Kidney (tissue), 14 donors: Measurements from ENCODE around the gene ZNF487. TPM values are rescaled to one million over a fixed set of nuclear protein-coding genes. Genes with fewer than 3 reads are reported as not detected.

Experiments used
- DNase-seq, 5 donors: peaks; one replicate each; pipeline ENCODE4 v3.0.0-alpha.2; 2013 to 2020
- FAIRE-seq: peaks from 2 replicates; lab custom pipeline; 2012; peaks lifted over from hg19 to GRCh38; lab: Jason Lieb, UNC
- H3K27ac ChIP-seq, 2 donors: one replicate each; pipeline ENCODE4 v1.7.0; 2013; ENCODE audit warnings: low read depth in 2 of 2, low read length in 2 of 2, inconsistent platforms in 1 of 2
- H3K27me3 ChIP-seq: one replicate; pipeline ENCODE4 v1.7.1; 2013; ENCODE audit warnings: low read length, inconsistent platforms; ENCODE audit not compliant: control insufficient read depth, insufficient read depth
- H3K36me3 ChIP-seq, 3 donors: one replicate each; pipeline versions ENCODE4 v1.7.0 to v1.7.1; 2013; ENCODE audit warnings: low read length in 3 of 3, control low read depth in 1 of 3, inconsistent platforms in 1 of 3; ENCODE audit not compliant: insufficient read depth in 3 of 3, control insufficient read depth in 2 of 3
- H3K4me1 ChIP-seq, 3 donors: one replicate each; pipeline versions ENCODE4 v1.7.0 to v1.7.1; 2013; ENCODE audit warnings: low read length in 3 of 3, inconsistent platforms in 1 of 3, low read depth in 1 of 3; ENCODE audit not compliant: control insufficient read depth in 2 of 3, insufficient read depth in 2 of 3
- H3K4me3 ChIP-seq, 3 donors: one replicate each; pipeline versions ENCODE4 v1.7.0 to v1.8.1; 2013; ENCODE audit warnings: low read length in 3 of 3, control low read depth in 1 of 3, inconsistent platforms in 1 of 3
- H3K9ac ChIP-seq, 3 donors: one replicate each; pipeline versions ENCODE4 v1.7.0 to v1.7.1; 2013; ENCODE audit warnings: low read length in 3 of 3, control low read depth in 1 of 3, inconsistent platforms in 1 of 3
- H3K9me3 ChIP-seq, 3 donors: one replicate each; pipeline versions ENCODE4 v1.7.0 to v1.7.1; 2013; ENCODE audit warnings: low read length in 3 of 3, control low read depth in 1 of 3, inconsistent platforms in 1 of 3; ENCODE audit not compliant: control insufficient read depth in 2 of 3, insufficient read depth in 1 of 3
- CTCF ChIP-seq: IDR thresholded peaks from 3 replicates; pipeline ENCODE4 v1.5.1; 2012; ENCODE audit warnings: mild to moderate bottlenecking, moderate library complexity, borderline replicate concordance; ENCODE audit not compliant: insufficient read depth; ENCODE audit errors: extremely low read depth
- intact Hi-C: fragments of 100-400 bp; cut with DNase I; formaldehyde crosslinking; loops from one replicate; pipeline ENCODE4 v1.11.1; 2022
- polyA plus RNA-seq: library from polyadenylated mRNA; stranded (reverse); fragments of 350-450 nt; fragmentation: Illumina TruSeq; extraction: RNeasy Lipid Tissue Mini Kit (QIAGEN cat#74804); gene quantifications from one replicate; pipeline ENCODE4 v1.2.3, GENCODE V29; 2014; ENCODE audit warnings: low read depth, low replicate concordance; ENCODE audit not compliant: insufficient read depth
- total RNA-seq: library from RNA; stranded (reverse); fragmentation: NEBNext Ultra II Directional; extraction: Animal tissue kit (Norgen Biotek cat#: 25700); gene quantifications from one replicate; pipeline ENCODE4 v1.2.1, GENCODE V29; 2021
- donor health status: control.
- donor health status: control.
- donor health status: control.
- donor health status: control.
- donor health status: control.
- donor health status: DM: yes; HTN: yes; CAD: no.
- donor health status: Normal renal cell carcinoma (clear cell type).

ZNF487 gene
- total and polyA plus RNA-seq, 2 donors from 2014 or later, result 7.1 to 9.7 TPM

GRCh38 chr10:43396061-43396927 lies 40.6 kb upstream of the ZNF487 start:
- DNase-seq (peak; percentile 86 to 95 (median 91)), FAIRE-seq (no peak)
- no peaks in the 10 kb centered on the region for H3K9me3 ChIP-seq
- H3K4me3 ChIP-seq, result peak overlapping the region; percentile 60 to 86 (median 82)
- no peaks in the 10 kb centered on the region for H3K27me3 ChIP-seq
- H3K36me3 ChIP-seq, result peaks cover 4 to 28% (median 14%) of the 10 kb centered on the region in 3 donors
- intact Hi-C loops, result no loop called here
- H3K27ac ChIP-seq, result peak overlapping the region; percentile 97
- peaks cover 0 to 25% (median 13%) of the 10 kb centered on the region in 3 donors for H3K4me1 ChIP-seq
- TF ChIP-seq CTCF, result no peak
- peak overlapping the region; percentile 36 to 41 (median 37) for H3K9ac ChIP-seq

- intact Hi-C loops, result no loop called here
- DNase-seq (peak; percentile 91 to 97 (median 93)), FAIRE-seq (no peak)
- H3K27ac ChIP-seq, result peak overlapping the region; percentile 97
- peak overlapping the region; percentile 51 to 86 (median 67) for H3K4me3 ChIP-seq
- H3K9ac ChIP-seq, result peak overlapping the region; percentile 17 to 76 (median 25)
- peaks cover 0 to 30% (median 13%) of the 10 kb centered on the region in 3 donors for H3K4me1 ChIP-seq
- H3K9me3 ChIP-seq, result no peaks in the 10 kb centered on the region
- TF ChIP-seq CTCF, result no peak
- no peaks in the 10 kb centered on the region for H3K27me3 ChIP-seq
- peaks cover 4 to 23% (median 7%) of the 10 kb centered on the region in 3 donors for H3K36me3 ChIP-seq
These were observed 39.8 kb upstream of the ZNF487 start for GRCh38 chr10:43396928-43397624.

GRCh38 chr10:43398939-43399319 lies 38.0 kb upstream of the ZNF487 start:
- intact Hi-C loops, result no loop called here
- peaks cover 0 to 12% (median 0%) of the 10 kb centered on the region in 3 donors for H3K36me3 ChIP-seq
- H3K9ac ChIP-seq, result no peak overlapping the region
- H3K27ac ChIP-seq, result no peak overlapping the region
- no peak for TF ChIP-seq CTCF
- H3K27me3 ChIP-seq, result no peaks in the 10 kb centered on the region
- H3K4me3 ChIP-seq, result no peak overlapping the region
- FAIRE-seq, result no peak
- H3K9me3 ChIP-seq, result no peaks in the 10 kb centered on the region
- no peak for DNase-seq
- peaks cover 0 to 28% (median 11%) of the 10 kb centered on the region in 3 donors for H3K4me1 ChIP-seq
